Fibroblast of lung (primary cell): ENCODE results near the gene GRIN2A.

Source experiments
- EZH2 ChIP-seq: IDR thresholded peaks from 2 replicates; pipeline ENCODE4 v1.5.1; 2012; ENCODE audit warnings: low read length, control low read depth, mild to moderate bottlenecking; ENCODE audit errors: missing control alignments
- TF ChIP-seq, protein P1 (sequence below), 2 donors: IDR thresholded peaks in 1 of 2; conservative IDR thresholded peaks in 1 of 2; 1 replicate in 1 of 2; 2 replicates in 1 of 2; pipeline ENCODE4 v1.5.1; 2011 to 2012; ENCODE audit warnings: low read length in 2 of 2, control low read depth in 1 of 2, inconsistent platforms in 1 of 2, low read depth in 1 of 2, mild to moderate bottlenecking in 1 of 2

- TF ChIP-seq, protein P1, sequence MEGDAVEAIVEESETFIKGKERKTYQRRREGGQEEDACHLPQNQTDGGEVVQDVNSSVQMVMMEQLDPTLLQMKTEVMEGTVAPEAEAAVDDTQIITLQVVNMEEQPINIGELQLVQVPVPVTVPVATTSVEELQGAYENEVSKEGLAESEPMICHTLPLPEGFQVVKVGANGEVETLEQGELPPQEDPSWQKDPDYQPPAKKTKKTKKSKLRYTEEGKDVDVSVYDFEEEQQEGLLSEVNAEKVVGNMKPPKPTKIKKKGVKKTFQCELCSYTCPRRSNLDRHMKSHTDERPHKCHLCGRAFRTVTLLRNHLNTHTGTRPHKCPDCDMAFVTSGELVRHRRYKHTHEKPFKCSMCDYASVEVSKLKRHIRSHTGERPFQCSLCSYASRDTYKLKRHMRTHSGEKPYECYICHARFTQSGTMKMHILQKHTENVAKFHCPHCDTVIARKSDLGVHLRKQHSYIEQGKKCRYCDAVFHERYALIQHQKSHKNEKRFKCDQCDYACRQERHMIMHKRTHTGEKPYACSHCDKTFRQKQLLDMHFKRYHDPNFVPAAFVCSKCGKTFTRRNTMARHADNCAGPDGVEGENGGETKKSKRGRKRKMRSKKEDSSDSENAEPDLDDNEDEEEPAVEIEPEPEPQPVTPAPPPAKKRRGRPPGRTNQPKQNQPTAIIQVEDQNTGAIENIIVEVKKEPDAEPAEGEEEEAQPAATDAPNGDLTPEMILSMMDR (conservative IDR thresholded peaks at IDR 0.05 in 1 of 2, IDR thresholded peaks at IDR 0.05 in 1 of 2; ENCODE audit: low read depth in 1 of 2, low read length in 2 of 2) = no peak
- TF ChIP-seq EZH2 = no peak
Observed at GRCh38 chr16:10120953-10121352, 61.3 kb downstream of the GRIN2A start.
